Stimulated activated CD8-positive, alpha-beta memory T cell treated with anti-CD3 and anti-CD28 coated beads, Interleukin-7, amount 100 ng/mL, for 24 hours (primary cell): ENCODE results near the gene SCMH1.
"Not testable (repeated sequence)": the region's sequence is repeated elsewhere in the genome, so short reads cannot be mapped to it uniquely, and the experiment has no call there.

Experiments
- DNase-seq: peaks from one replicate; pipeline ENCODE4 v3.0.0-alpha.2; 2020; ENCODE audit warnings: low read depth

SCMH1 gene

GRCh38 chr1:41211608-41212007 lies 30.5 kb downstream of the SCMH1 start:
- DNase-seq = not testable (repeated sequence)

GRCh38 chr1:41207053-41207452 lies 35.1 kb downstream of the SCMH1 start:
- DNase-seq = not testable (repeated sequence)

- no peak for DNase-seq
These were observed 41.4 kb downstream of the SCMH1 start for GRCh38 chr1:41200728-41201127.

- DNase-seq = no peak
These were observed 42.7 kb downstream of the SCMH1 start for GRCh38 chr1:41199375-41199774.

DNA sequence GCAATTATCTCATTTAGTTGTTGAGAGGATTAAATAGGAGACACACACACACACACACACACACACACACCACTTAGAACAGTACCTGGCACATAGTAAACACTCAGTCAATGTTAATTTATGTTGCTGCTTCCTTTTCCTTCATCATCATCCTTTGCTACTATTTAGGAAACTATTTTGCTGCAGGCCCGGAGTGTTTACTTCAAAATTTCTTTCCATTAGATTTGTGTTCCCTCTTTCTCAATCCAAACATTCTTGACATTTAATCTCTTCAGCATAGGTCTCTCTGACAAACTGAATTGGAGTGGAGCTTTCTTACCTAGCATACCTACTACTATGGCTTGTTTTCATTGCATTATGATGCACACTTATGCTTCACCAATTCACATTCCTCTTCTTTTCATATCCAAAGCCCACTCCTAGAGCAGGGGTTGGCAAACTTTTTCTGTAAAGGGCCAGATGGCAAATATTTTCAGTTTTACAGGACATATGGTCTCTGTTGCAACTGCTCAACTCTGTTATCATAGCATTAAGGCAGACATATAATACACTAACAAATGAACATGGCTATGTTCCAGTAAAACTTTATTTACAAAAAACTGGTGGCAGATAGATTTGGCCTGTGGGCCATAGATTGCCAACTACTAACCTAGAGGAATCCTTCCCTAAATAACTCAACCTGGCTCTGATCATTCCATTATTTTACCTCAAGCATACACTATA lies 49.5 kb downstream of the SCMH1 start:
- no peak for DNase-seq

DNA sequence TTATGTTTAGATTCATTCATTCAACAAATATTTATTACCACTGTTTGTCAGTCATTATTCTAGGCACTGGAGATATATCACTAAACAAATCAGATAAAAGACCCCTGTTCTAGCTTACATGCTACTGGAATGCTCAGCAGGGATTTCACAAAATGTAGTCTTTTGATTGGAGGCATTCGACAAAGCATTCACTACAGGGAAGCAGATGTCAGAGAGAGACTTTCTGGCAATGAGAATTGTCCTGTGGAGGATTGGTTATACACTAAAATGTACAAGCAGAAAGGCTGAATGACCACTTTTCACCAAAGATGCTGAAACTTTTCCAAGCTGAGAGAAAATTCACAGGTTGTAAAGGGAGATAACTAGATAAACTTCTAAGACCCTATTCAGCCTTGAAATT lies 57.7 kb downstream of the SCMH1 start:
- DNase-seq = no peak

- DNase-seq = not testable (repeated sequence)
These were observed 63.9 kb downstream of the SCMH1 start for GRCh38 chr1:41178230-41178629.

- DNase-seq = no peak
These were observed 66.6 kb downstream of the SCMH1 start for GRCh38 chr1:41175546-41175945.

DNA sequence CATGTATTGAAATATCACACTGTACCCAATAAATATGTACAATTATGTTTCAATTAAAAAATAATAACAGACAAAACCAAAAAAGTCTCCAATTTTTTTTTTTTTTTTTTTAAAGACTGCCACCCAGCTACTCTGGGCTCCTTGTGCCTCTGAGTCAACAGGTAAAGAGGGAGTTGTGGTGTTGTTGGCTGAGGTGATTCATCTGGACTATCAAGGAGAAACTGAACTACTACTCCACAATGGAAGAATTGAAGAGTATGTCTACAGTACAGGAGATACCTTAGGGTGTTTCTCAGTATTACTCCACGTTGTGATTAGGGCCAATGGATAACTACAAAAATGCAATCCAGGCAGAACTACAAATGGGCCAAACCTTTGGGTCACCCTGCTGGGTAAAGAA lies 67.9 kb downstream of the SCMH1 start:
- DNase-seq = no peak

GRCh38 chr1:41173651-41174050 lies 68.5 kb downstream of the SCMH1 start:
- DNase-seq = no peak

- no peak for DNase-seq
These were observed 70.7 kb downstream of the SCMH1 start for GRCh38 chr1:41171266-41171874.

DNA sequence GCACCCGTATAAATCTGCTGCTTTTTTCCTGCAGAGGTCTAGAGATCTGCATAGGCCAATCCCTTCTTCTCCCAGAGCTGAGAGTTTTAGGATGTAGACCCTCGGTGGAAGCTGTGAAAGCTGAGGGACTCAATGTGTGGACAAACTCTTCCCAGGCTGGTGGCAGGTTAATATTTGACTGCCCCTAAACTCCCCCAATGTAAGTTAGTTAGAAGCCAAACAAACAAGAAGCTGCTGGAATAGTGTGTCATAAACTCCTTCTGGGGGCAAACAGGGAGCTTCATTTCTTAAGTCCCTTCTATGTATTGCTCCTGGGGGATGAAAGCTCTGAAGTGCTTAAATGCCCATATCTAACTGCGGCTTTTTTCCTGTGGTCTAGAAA lies 72.3 kb downstream of the SCMH1 start:
- no peak for DNase-seq

GRCh38 chr1:41169066-41169798 lies 72.9 kb downstream of the SCMH1 start:
- no peak for DNase-seq

DNA sequence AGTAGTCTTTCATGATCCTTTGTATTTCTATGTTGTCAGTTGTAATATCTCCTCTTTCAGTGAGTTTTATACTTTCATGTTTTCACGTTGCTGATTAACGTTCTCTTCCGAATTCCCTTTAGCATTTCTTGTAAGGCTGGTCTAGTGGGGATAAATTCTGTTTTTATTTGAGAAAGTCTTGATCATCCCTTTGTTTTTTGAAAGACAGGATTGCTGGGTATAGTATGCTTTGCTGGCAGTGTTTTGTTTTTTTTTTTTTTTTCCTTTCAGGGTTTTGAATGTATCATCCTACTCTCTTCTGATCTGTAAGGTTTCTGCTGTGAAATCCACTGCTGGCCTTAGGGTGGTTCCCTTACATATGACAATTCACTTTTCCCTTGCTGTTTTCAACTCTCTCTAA lies 74.4 kb downstream of the SCMH1 start:
- DNase-seq = no peak

DNA sequence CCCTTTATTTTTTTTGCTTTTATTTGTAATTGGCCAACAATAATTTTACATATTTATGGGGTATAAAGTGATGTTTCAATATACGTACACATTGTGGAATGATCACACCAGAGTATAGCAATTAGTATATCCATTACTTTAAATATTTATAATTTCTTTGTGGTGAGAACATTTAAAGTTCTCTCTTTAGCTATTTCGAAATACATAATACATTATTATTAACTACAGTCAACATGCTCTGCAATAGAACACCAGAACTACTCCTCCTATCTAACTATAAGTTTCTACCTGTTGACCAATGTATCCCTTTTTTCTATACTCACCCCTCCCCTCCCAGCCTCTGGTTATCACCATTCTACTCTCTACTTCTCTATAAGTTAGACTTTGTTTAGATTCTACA lies 77.4 kb downstream of the SCMH1 start:
- no peak for DNase-seq

GRCh38 chr1:41162441-41162840 lies 79.7 kb downstream of the SCMH1 start:
- no peak for DNase-seq

DNA sequence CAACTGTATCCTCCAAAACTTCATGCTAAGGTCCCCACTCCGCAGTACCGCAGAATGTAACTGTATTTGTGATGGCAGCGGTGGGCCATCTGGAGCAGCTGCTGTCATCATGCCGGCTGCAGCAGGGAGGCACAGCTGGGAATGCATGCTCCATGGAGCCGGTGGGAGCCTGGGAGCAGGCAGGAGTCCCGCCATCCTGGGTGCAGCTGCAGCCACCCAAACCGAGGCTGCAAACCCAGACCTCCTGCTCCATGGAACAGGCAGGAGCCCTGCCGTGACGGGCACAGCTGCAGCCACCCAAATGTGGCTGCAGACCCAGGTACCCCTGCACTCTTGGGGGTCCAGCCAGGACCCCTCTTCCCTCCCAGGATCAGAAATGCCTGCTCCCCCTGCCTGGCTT lies 80.3 kb downstream of the SCMH1 start:
- DNase-seq = no peak

GRCh38 chr1:41160498-41161110 lies 81.5 kb downstream of the SCMH1 start:
- no peak for DNase-seq

DNA sequence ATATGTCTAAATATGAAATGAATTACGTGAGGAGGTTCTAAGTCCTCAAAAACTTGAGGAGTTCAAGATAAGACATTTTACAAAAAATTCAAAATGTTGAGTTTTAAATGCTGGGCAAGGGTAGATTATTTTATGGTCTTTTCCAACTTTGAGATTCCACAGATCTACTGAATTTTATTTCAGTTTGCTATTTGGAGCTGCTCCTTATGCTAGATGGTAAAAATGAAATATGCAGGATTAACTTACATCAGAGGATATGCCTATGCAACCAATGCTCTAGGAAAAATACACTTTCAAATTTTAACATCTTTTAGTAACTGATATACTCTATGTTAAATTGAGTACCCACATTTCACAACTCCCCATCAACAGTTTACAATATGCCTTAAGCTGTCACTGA lies 83.1 kb downstream of the SCMH1 start:
- DNase-seq = no peak

DNA sequence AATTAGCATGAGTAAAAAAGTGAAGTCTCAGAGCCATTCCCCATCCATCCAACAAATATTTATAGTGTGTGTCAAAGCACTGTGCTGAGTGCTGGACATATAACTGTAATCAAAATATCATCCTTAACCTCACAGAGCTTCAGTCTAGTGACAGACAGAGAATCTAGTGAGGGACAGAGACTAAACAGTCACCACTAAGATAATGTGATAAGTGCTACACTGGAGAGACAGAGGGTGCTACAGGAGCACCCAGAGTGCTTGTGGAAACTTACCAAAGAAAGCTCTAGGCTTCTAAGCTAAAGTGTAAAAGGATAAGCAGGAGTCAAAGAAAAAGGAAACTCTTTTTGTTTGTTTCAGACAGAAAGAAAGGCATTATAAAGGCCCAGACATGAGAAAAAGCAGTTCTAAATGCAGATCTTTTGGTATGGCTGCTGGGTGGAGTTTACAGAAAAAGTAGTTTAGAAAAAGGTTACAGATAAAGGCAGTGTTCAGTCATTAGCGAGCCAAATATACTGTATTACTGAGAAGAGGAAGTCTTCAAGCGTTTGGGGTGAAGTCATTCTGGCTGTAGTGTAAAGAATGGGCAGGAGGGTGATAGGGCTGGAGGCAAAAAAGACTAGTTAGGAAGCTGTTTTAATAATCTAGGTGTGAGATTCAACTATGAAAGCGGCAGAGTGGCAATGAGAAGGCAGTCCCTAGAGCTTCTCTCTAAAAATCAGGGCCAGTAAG lies 83.8 kb downstream of the SCMH1 start:
- DNase-seq = no peak

DNA sequence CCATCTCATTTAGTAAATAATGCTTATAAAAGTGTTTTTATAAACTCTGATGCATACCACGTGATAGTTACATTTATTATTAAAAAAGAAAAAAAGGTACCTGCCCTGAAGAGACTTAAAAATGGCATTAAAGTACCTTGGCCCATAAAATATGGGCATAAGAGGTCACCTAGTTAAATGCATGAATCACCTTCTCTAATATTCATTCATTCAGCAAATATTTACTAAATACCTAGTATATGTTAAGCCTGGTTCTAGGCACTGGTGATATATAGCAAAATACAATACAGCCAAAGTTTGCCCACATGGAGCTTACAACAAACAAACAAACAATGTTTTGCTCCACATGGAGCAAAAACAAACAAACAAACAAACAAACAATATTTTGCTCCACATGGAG lies 87.0 kb downstream of the SCMH1 start:
- no peak for DNase-seq

GRCh38 chr1:41153750-41154274 lies 88.3 kb downstream of the SCMH1 start:
- DNase-seq = no peak
